ENCODE results near the gene TRIM44.
"Not testable (repeated sequence)": the region's sequence is repeated elsewhere in the genome, so short reads cannot be mapped to it uniquely, and the experiment has no call there.

Gene TRIM44

DNA sequence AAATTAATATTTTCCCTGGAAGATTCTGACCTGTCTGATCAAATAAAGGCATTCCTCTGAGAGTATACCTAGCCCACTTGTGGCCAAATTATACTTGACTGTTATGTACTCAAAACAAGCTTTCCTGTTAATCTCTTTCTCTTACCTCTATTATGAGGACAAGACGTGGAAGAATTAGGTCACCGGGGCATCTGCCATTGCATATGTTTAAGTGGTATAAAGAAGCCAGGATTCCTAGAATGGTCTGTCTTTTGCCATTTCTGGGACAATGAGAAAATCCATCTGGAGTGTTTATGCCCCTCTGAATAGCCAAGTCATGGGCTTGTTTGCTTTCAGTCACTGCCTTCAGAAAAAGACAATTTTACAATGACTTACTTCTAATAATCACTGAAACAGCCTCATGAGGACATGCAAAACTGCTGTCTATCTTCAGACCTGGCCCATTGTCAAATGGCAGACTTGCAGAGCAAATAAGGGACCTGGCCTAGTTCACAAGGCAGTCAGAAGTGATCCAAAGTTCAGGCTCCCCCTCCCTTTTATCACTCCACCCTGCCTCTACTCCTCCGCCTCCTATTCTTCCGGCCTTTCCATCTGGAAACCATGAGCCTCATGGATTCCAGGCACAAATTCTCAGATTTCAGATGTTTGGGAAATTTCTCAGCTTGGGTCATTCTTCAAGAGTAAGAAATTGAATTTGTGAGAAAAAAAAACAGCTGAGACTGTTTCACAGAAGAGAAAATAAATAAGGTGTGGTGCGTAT, 153.2 kb downstream of the TRIM44 start:
- Histone ChIP-seq H3K4me3 (ENCODE audit: low read depth, low read length) (no peak overlapping the region), H3K4me1 (ENCODE audit: control insufficient read depth, insufficient read depth, low read length, unreplicated experiment) (no peaks in the 10 kb centered on the region), H3K27ac (ENCODE audit: low read depth, low read length) (no peak overlapping the region), H2AFZ (ENCODE audit: low read length, unreplicated experiment) (no peak overlapping the region), H3K79me2 (ENCODE audit: control insufficient read depth, insufficient read depth, low read length, unreplicated experiment) (no peaks in the 10 kb centered on the region), H3K36me3 (ENCODE audit: insufficient read depth, low read length) (no peaks in the 10 kb centered on the region), H3K27me3 (ENCODE audit: insufficient read depth, low read length) (no peaks in the 10 kb centered on the region)

DNA sequence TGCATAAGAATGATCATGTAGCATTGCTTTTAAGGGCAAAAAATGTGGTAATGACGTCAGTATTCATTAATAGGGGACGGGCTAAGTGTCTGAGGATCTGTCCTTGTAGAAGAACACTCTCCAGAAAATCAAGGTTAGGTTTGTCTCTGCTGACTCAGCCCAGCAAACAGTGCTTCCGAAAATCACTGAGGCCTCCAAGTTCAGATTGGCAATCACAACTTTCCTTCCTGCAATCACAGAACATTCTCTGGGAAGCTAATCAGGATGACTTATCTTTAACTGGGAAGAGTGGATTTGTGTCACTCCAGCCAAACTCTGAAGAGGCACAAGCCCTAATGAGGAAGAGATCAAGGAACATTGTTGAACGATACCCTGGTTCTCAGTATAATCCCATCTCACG, 158.0 kb downstream of the TRIM44 start:
- H3K36me3 ChIP-seq (ENCODE audit: insufficient read depth, low read length): no peaks in the 10 kb centered on the region
- no peak overlapping the region for H2AFZ ChIP-seq (ENCODE audit: low read length, unreplicated experiment)
- peaks cover 14% of the 10 kb centered on the region for H3K4me1 ChIP-seq (ENCODE audit: control insufficient read depth, insufficient read depth, low read length, unreplicated experiment)
- H3K27me3 ChIP-seq (ENCODE audit: insufficient read depth, low read length): no peaks in the 10 kb centered on the region
- H3K4me3 ChIP-seq (ENCODE audit: low read depth, low read length): no peak overlapping the region
- H3K27ac ChIP-seq (ENCODE audit: low read depth, low read length): no peak overlapping the region
- H3K79me2 ChIP-seq (ENCODE audit: control insufficient read depth, insufficient read depth, low read length, unreplicated experiment): no peaks in the 10 kb centered on the region

GRCh38 chr11:35822815-35823495, 160.4 kb downstream of the TRIM44 start:
- Histone ChIP-seq H3K79me2 (ENCODE audit: control insufficient read depth, insufficient read depth, low read length, unreplicated experiment) (no peaks in the 10 kb centered on the region), H3K27me3 (ENCODE audit: insufficient read depth, low read length) (no peaks in the 10 kb centered on the region), H3K36me3 (ENCODE audit: insufficient read depth, low read length) (no peaks in the 10 kb centered on the region), H2AFZ (ENCODE audit: low read length, unreplicated experiment) (no peak overlapping the region), H3K4me3 (ENCODE audit: low read depth, low read length) (no peak overlapping the region), H3K4me1 (ENCODE audit: control insufficient read depth, insufficient read depth, low read length, unreplicated experiment) (peaks cover 14% of the 10 kb centered on the region), H3K27ac (ENCODE audit: low read depth, low read length) (peak overlapping the region; percentile 60; the same call in 1 of the 2 replicates)

DNA sequence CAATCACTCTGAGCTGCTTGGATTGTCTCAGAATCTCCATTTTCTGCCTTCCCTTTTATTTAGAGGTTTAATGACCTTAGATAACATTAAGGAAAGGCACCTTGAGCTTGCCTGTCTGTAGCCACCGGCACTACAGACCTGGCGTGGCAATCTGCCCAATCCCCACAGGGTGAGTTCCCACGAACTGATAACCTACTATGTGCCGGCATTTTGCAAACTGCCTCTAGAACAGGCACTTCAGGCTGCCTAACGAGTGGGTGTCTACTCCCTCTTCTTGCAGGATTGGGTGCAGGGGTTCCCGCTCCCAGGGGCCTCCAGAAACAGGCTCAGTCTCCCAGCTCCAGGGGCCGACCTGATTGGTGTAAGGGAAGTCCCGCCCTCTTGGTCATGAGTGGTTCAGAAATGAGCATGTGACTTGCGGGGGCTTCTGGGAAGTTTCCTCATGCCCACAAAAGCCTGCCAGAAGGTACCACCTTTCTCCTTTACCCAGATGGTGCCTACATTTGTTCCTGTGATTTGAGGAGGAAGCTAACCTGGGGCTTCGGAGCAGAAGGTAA, 161.2 kb downstream of the TRIM44 start:
- Histone ChIP-seq H3K4me3 (ENCODE audit: low read depth, low read length) (no peak overlapping the region), H3K79me2 (ENCODE audit: control insufficient read depth, insufficient read depth, low read length, unreplicated experiment) (no peaks in the 10 kb centered on the region), H2AFZ (ENCODE audit: low read length, unreplicated experiment) (no peak overlapping the region), H3K27ac (ENCODE audit: low read depth, low read length) (no peak overlapping the region), H3K27me3 (ENCODE audit: insufficient read depth, low read length) (no peaks in the 10 kb centered on the region), H3K36me3 (ENCODE audit: insufficient read depth, low read length) (no peaks in the 10 kb centered on the region), H3K4me1 (ENCODE audit: control insufficient read depth, insufficient read depth, low read length, unreplicated experiment) (peaks cover 14% of the 10 kb centered on the region)

- Histone ChIP-seq H3K36me3 (ENCODE audit: insufficient read depth, low read length) (no peaks in the 10 kb centered on the region), H3K27me3 (ENCODE audit: insufficient read depth, low read length) (no peaks in the 10 kb centered on the region), H3K79me2 (ENCODE audit: control insufficient read depth, insufficient read depth, low read length, unreplicated experiment) (no peaks in the 10 kb centered on the region), H3K4me1 (ENCODE audit: control insufficient read depth, insufficient read depth, low read length, unreplicated experiment) (peaks cover 14% of the 10 kb centered on the region), H3K4me3 (ENCODE audit: low read depth, low read length) (no peak overlapping the region), H3K27ac (ENCODE audit: low read depth, low read length) (no peak overlapping the region), H2AFZ (ENCODE audit: low read length, unreplicated experiment) (no peak overlapping the region)
These were observed 162.8 kb downstream of the TRIM44 start for GRCh38 chr11:35825386-35825785.

GRCh38 chr11:35826006-35826405, 163.4 kb downstream of the TRIM44 start:
- Histone ChIP-seq H3K27me3 (ENCODE audit: insufficient read depth, low read length) (no peaks in the 10 kb centered on the region), H3K79me2 (ENCODE audit: control insufficient read depth, insufficient read depth, low read length, unreplicated experiment) (no peaks in the 10 kb centered on the region), H3K4me1 (ENCODE audit: control insufficient read depth, insufficient read depth, low read length, unreplicated experiment) (peaks cover 14% of the 10 kb centered on the region), H2AFZ (ENCODE audit: low read length, unreplicated experiment) (no peak overlapping the region), H3K4me3 (ENCODE audit: low read depth, low read length) (no peak overlapping the region), H3K27ac (ENCODE audit: low read depth, low read length) (no peak overlapping the region), H3K36me3 (ENCODE audit: insufficient read depth, low read length) (no peaks in the 10 kb centered on the region)

DNA sequence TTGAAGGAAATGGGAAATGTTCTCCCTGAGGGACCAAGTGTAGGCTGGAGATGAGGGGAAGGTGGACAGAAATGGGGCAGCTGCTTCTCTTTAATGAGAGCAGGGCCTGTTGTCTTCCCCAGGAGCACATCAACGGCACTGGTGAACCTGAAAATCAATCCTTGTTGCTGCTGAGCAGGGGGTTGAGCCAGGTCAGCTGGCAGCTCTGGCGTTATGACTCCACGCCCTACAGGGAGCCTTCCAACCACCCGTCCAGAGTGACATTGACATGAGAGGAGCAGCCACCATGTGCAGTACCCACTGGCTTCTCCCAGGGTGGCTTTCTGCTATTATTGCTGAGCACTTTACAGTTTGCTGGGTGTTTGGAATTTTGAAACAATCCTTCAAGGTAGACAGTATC, 164.4 kb downstream of the TRIM44 start:
- H3K27ac ChIP-seq (ENCODE audit: low read depth, low read length): no peak overlapping the region
- peaks cover 14% of the 10 kb centered on the region for H3K4me1 ChIP-seq (ENCODE audit: control insufficient read depth, insufficient read depth, low read length, unreplicated experiment)
- H3K4me3 ChIP-seq (ENCODE audit: low read depth, low read length): no peak overlapping the region
- H3K36me3 ChIP-seq (ENCODE audit: insufficient read depth, low read length): no peaks in the 10 kb centered on the region
- H3K27me3 ChIP-seq (ENCODE audit: insufficient read depth, low read length): no peaks in the 10 kb centered on the region
- no peaks in the 10 kb centered on the region for H3K79me2 ChIP-seq (ENCODE audit: control insufficient read depth, insufficient read depth, low read length, unreplicated experiment)
- no peak overlapping the region for H2AFZ ChIP-seq (ENCODE audit: low read length, unreplicated experiment)

- Histone ChIP-seq H3K79me2 (ENCODE audit: control insufficient read depth, insufficient read depth, low read length, unreplicated experiment) (no peaks in the 10 kb centered on the region), H3K4me1 (ENCODE audit: control insufficient read depth, insufficient read depth, low read length, unreplicated experiment) (no peaks in the 10 kb centered on the region), H3K27ac (ENCODE audit: low read depth, low read length) (no peak overlapping the region), H2AFZ (ENCODE audit: low read length, unreplicated experiment) (no peak overlapping the region), H3K27me3 (ENCODE audit: insufficient read depth, low read length) (no peaks in the 10 kb centered on the region), H3K36me3 (ENCODE audit: insufficient read depth, low read length) (no peaks in the 10 kb centered on the region), H3K4me3 (ENCODE audit: low read depth, low read length) (no peak overlapping the region)
These were observed 173.6 kb downstream of the TRIM44 start for GRCh38 chr11:35836205-35836604.

GRCh38 chr11:35838071-35838470, 175.5 kb downstream of the TRIM44 start:
- H3K27ac ChIP-seq (ENCODE audit: low read depth, low read length): no peak overlapping the region
- no peaks in the 10 kb centered on the region for H3K79me2 ChIP-seq (ENCODE audit: control insufficient read depth, insufficient read depth, low read length, unreplicated experiment)
- H2AFZ ChIP-seq (ENCODE audit: low read length, unreplicated experiment): no peak overlapping the region
- no peak overlapping the region for H3K4me3 ChIP-seq (ENCODE audit: low read depth, low read length)
- no peaks in the 10 kb centered on the region for H3K36me3 ChIP-seq (ENCODE audit: insufficient read depth, low read length)
- H3K27me3 ChIP-seq (ENCODE audit: insufficient read depth, low read length): no peaks in the 10 kb centered on the region
- H3K4me1 ChIP-seq (ENCODE audit: control insufficient read depth, insufficient read depth, low read length, unreplicated experiment): no peaks in the 10 kb centered on the region

DNA sequence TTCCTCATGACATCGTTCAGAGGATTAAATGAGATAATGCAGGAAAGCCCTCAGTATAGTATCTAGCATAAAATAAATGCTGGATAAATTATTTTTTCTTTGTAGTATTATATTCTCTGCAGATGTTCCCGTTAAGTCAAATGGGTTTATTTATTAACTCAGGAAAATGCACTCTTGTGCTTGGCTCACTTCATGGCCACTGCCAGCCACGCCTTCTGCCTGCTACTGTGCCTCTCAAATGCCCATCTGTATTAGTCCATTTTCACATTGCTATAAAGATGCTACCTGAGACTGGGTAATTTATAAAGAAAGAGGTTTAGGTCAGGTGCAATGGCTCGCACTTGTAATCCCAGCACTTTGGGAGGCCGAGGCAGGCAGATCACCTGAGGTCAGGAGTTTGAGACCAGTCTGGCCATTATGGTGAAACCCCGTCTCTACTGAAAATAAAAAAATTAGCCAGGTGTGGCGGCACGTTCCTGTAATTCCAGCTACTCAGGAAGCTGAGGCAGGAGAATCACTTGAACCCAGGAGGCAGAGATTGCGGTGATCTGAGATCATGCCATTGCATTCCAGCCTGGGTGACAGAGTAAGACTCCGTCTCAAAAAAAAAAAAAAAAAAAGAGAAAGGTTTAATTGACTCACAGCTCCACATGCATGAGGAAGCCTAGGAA, 176.3 kb downstream of the TRIM44 start:
- not testable (repeated sequence) for H3K4me3 ChIP-seq (ENCODE audit: low read depth, low read length); H2AFZ ChIP-seq (ENCODE audit: low read length, unreplicated experiment); H3K36me3 ChIP-seq (ENCODE audit: insufficient read depth, low read length); H3K27ac ChIP-seq (ENCODE audit: low read depth, low read length); H3K27me3 ChIP-seq (ENCODE audit: insufficient read depth, low read length); H3K4me1 ChIP-seq (ENCODE audit: control insufficient read depth, insufficient read depth, low read length, unreplicated experiment); H3K79me2 ChIP-seq (ENCODE audit: control insufficient read depth, insufficient read depth, low read length, unreplicated experiment)

All from ACC112 (cell line).